ENCODE data around the gene BSND. TPM values are rescaled to one million over a fixed set of nuclear protein-coding genes. Genes with fewer than 3 reads are reported as not detected.

BSND gene
- total RNA-seq, 2 experiments from 2014 or later = not detected

DNA sequence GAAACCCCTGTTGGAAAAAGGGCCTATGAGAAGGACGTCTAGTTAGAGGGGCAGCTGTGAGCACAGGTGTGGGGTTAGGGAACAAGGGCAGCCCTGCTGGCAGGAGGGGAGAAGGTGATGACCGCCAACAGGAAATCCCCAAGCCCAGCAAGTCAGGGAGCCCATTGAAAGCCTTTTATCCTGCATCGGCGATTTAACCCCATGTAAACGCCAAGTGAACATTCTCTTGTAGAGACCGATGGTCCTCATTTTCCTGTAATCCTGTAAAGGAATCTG, 1.1 kb upstream of the BSND start:
- no peaks in the 10 kb centered on the region for H3K9me3 Mint-ChIP-seq
- DNase-seq (no peak), ATAC-seq (no peak)
- TF ChIP-seq, protein P1, sequence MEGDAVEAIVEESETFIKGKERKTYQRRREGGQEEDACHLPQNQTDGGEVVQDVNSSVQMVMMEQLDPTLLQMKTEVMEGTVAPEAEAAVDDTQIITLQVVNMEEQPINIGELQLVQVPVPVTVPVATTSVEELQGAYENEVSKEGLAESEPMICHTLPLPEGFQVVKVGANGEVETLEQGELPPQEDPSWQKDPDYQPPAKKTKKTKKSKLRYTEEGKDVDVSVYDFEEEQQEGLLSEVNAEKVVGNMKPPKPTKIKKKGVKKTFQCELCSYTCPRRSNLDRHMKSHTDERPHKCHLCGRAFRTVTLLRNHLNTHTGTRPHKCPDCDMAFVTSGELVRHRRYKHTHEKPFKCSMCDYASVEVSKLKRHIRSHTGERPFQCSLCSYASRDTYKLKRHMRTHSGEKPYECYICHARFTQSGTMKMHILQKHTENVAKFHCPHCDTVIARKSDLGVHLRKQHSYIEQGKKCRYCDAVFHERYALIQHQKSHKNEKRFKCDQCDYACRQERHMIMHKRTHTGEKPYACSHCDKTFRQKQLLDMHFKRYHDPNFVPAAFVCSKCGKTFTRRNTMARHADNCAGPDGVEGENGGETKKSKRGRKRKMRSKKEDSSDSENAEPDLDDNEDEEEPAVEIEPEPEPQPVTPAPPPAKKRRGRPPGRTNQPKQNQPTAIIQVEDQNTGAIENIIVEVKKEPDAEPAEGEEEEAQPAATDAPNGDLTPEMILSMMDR (IDR thresholded peaks at IDR 0.05) = no peak
- H3K36me3 Mint-ChIP-seq (ENCODE audit: low read depth) = no peaks in the 10 kb centered on the region
- ChIA-PET CTCF (interaction anchor here (1.6 to 5.3 kb wide), 5 partner anchors 9 to 52 kb away, joined by 7 to 64 read pairs (median 13); no protein-coding TSS in a partner anchor), POLR2A (no interaction called here)
- intact Hi-C loops (cut with micrococcal nuclease) = loop anchor here (2.0 kb wide), 1 partner anchor 53 kb away; no protein-coding TSS in a partner anchor
- H3K27ac Mint-ChIP-seq = no peak overlapping the region
- H3K4me3 Mint-ChIP-seq = no peak overlapping the region
- H3K27me3 Mint-ChIP-seq = peaks cover 42% of the 10 kb centered on the region
- H3K4me1 Mint-ChIP-seq (ENCODE audit: low read depth) = peaks cover 24% of the 10 kb centered on the region

DNA sequence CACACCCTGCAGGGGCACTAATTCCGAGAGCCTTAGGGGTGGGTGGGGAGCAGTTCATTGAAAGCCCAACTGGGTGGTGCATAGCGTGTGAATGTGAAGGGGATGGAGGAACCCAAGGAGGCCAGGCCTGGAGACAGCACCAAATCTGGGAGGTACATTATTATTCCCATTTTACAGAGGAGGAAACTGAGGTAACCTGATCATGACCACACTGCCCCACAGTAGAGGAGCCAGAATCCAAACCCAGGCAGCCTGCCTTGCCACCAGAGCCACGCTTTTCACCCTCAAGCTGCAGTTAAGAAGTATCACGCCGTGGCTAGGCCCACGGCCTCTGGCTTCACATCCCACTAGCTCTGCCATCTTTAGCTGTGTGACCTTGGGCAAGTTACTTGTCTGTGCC, 633 bp upstream of the BSND start:
- TF ChIP-seq, protein P1 (IDR thresholded peaks at IDR 0.05) = no peak
- ChIA-PET POLR2A (no interaction called here), CTCF (interaction anchor here (1.1 to 5.3 kb wide), 6 partner anchors 8 to 64 kb away, joined by 3 to 64 read pairs (median 10); no protein-coding TSS in a partner anchor)
- DNase-seq = no peak
- Mint-ChIP-seq H3K9me3 (no peaks in the 10 kb centered on the region), H3K27ac (no peak overlapping the region), H3K4me3 (no peak overlapping the region), H3K27me3 (peaks cover 42% of the 10 kb centered on the region), H3K36me3 (ENCODE audit: low read depth) (no peaks in the 10 kb centered on the region), H3K4me1 (ENCODE audit: low read depth) (peaks cover 24% of the 10 kb centered on the region)
- intact Hi-C loops (cut with micrococcal nuclease) = no loop called here
- no peak for ATAC-seq

DNA sequence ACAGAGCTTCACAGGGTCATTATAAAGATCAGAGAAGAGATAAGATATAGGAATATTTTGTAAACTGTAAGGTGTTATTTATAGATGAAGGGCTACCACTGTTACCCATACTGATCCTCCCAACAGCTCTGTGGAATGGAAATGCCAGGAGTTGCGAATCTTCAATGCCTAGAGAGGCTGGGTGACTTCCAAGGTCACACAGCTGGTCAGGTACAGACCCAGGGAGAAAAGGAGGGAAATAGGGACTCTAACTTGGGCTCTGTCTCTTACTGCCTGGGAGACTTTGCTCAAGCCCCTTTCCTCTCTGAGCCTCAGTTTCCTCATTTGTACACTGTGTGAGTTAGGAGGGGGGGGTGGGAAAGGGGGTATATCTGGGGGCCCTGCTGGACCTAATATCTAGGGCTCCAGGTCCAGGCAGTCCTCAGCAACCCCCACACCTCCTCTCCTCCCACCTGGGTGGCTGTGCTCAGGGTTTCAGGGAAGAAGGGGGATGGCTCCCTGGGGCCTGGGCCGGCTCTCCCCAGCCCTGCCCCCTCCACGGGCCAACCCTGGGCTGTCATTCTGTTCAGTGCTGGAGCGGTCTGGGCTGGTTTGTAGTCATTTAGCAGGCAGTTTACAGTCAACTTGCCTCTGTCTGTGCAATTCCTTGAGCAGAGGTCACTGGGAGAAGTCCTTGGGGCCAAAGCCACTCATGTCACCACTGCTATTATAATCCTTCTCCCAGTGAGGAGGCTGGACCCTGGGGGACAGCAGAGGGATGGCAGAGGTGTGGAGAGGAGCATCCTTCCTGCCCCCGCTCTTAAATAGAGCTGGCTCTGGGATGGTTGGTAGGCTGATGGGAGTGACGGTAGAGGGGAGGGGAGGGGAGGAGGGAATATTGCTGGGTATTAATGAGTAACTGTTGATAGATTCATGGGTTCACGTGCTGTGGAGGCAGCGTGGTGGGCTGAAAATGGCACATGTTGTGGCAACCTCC, 1.7 kb downstream of the BSND start:
- no peaks in the 10 kb centered on the region for H3K9me3 Mint-ChIP-seq
- POLR2A ChIA-PET = no interaction called here
- H3K27ac Mint-ChIP-seq = no peak overlapping the region
- CTCF ChIA-PET = interaction anchor here (0.8 to 3.1 kb wide), 5 partner anchors 22 to 55 kb away, joined by 4 to 27 read pairs (median 7); no protein-coding TSS in a partner anchor
- TF ChIP-seq, protein P1 (IDR thresholded peaks at IDR 0.05) = no peak
- intact Hi-C loops (cut with micrococcal nuclease) = no loop called here
- H3K36me3 Mint-ChIP-seq (ENCODE audit: low read depth) = no peaks in the 10 kb centered on the region
- ATAC-seq (no peak), DNase-seq (no peak)
- H3K27me3 Mint-ChIP-seq = peaks cover 34% of the 10 kb centered on the region
- peaks cover 19% of the 10 kb centered on the region for H3K4me1 Mint-ChIP-seq (ENCODE audit: low read depth)
- H3K4me3 Mint-ChIP-seq = no peak overlapping the region

DNA sequence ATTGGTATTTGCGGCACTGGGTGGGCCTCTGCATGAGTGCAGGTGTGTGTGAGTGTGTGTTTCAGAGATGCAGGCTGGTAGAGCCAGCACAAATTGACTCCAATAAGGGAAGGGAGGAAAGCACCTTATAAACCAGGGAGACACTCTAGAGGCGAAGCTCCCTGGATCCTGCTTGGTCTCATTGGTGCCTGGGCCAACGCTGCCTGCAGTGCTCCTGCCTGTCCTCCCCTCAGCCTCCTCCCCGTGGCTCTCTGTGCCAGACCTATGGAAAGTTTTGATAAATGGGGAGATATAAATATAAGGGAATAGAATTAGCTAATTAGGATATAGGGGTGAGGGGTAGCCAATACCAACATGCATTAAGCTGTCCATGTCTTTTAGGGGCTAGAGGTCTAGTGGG, 2.6 kb downstream of the BSND start:
- CTCF ChIA-PET = interaction anchor here (1.5 to 2.0 kb wide), 2 partner anchors 51 to 56 kb away, joined by 7 to 10 read pairs; no protein-coding TSS in a partner anchor
- intact Hi-C loops (cut with micrococcal nuclease) = no loop called here
- Mint-ChIP-seq H3K4me3 (no peak overlapping the region), H3K27ac (no peak overlapping the region), H3K27me3 (peaks cover 24% of the 10 kb centered on the region), H3K4me1 (ENCODE audit: low read depth) (peaks cover 10% of the 10 kb centered on the region), H3K36me3 (ENCODE audit: low read depth) (no peaks in the 10 kb centered on the region), H3K9me3 (no peaks in the 10 kb centered on the region)
- ATAC-seq (no peak), DNase-seq (no peak)
- TF ChIP-seq, protein P1 (IDR thresholded peaks at IDR 0.05) = no peak
- POLR2A ChIA-PET = no interaction called here

DNA sequence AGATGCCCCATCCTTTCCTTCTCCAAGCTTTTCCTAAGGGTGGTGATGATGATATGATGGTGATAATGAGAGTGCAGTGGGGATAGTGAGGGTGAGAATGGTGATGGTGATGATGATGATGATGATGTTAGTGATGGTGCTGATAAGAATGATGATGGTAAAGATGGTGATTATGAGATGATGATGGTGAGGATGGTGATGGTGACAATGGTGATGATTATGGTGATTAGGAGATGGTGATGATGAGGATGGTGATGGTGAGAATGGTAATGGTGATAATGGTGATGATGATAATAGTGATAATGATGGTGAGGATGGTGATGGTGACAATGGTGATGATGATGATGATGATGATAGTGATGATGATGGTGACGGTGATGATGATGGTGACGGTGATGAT, 4.0 kb downstream of the BSND start:
- POLR2A ChIA-PET = no interaction called here
- CTCF ChIA-PET = interaction anchor here (0.6 to 2.7 kb wide), 4 partner anchors 19 to 57 kb away, joined by 4 to 12 read pairs (median 9); no protein-coding TSS in a partner anchor
- H3K4me3 Mint-ChIP-seq = no peak overlapping the region
- no peak overlapping the region for H3K27ac Mint-ChIP-seq
- no peaks in the 10 kb centered on the region for H3K9me3 Mint-ChIP-seq
- H3K36me3 Mint-ChIP-seq (ENCODE audit: low read depth) = no peaks in the 10 kb centered on the region
- no peak for ATAC-seq
- H3K27me3 Mint-ChIP-seq = peaks cover 14% of the 10 kb centered on the region
- intact Hi-C loops (cut with micrococcal nuclease) = no loop called here
- TF ChIP-seq, protein P1 (IDR thresholded peaks at IDR 0.05) = no peak
- no peaks in the 10 kb centered on the region for H3K4me1 Mint-ChIP-seq (ENCODE audit: low read depth)
- no peak for DNase-seq

All from activated CD8-positive, alpha-beta T cell treated with anti-CD3 and anti-CD28 coated beads for 36 hours (primary cell).